Measurements from ENCODE around the gene DCANP1.
"Not testable (repeated sequence)": the region's sequence is repeated elsewhere in the genome, so short reads cannot be mapped to it uniquely, and the experiment has no call there.

DCANP1 gene, protein sequence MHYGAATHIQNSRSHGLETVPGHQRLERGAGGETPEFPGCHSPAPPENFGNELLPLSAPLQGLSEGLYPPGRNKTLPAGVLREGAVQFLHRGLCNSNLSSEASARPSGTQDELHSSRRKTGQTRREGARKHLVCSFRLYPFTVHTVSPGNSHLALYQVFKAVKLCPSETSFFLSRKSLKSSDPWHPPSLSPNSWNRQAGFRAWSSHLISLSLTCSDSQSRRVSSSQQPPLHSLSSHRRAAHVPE

DNA sequence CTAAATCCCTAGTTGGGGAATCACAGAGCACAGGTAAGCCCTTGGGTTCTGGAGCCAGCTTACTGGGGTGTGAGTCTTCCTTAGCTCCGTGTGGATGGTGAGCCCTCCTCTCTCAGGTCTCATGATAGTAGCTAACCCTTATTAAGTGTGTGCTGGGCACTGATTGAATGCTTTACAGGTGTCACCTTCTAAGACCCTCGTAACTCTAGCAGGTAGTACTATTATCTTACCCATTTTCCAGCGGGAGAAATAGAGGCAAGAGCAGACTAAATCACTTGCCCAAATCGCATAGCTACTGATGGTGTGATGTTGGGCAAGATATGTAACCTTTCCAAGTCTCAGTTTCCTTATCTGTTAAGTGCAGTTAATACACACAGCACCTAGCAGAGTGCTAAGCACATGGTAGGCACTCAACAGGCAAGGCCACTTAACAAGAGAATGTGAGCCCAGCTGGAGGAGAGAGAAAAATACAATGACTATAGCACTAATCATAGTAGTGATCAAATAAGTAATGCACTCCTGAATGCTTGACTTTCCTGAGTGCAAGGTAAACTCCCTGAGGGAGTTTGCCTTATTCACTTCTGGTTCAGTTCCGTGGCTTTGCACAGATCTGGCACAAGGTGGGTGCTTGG lies at the start of gene DCANP1:
Gene DCANP1, minus strand, starts transcription at position 51 of the 632 bp plus-strand sequence. CDS start 240 bp downstream, outside the sequence.
- DNase-seq (ENCODE audit: low read depth): no peak

DNA sequence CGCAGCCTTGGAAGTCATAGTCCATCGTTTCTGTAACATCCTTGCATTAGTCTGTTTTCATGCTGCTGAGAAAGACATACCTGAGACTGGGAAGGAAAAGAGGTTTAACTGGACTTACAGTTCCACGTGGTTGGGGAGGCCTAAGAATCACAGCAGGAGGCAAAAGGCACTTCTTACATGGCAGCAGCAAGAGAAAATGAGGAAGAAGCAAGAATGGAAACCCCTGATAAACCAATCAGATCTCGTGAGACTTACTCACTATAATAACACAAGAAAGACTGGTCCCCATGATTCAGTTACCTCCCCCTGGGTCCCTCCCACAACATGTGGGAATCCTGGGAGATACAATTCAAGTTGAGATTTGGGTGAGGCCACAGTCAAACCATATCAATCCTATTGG lies 48.4 kb upstream of the DCANP1 start:
- DNase-seq (ENCODE audit: low read depth): not testable (repeated sequence)

DNA sequence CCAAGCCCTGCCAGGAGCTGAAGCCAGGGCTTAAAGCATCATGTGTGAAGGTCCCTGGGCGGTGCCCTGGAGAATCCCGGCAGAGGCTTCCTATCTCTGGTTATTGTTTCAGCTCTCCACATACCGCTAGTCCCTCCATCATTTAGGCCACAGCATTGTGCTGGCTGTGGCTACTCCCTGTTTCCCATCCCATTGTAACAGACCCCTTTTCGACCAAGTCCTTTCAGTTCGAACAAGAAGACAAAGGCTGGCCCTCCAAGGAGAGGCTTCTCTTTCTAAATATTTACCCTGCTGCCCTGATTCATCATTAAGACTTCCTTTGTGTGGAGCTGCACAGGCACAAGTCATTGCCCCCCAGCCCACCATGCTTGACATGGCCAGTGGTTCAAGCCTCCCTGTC lies 47.0 kb upstream of the DCANP1 start:
- no peak for DNase-seq (ENCODE audit: low read depth)

DNA sequence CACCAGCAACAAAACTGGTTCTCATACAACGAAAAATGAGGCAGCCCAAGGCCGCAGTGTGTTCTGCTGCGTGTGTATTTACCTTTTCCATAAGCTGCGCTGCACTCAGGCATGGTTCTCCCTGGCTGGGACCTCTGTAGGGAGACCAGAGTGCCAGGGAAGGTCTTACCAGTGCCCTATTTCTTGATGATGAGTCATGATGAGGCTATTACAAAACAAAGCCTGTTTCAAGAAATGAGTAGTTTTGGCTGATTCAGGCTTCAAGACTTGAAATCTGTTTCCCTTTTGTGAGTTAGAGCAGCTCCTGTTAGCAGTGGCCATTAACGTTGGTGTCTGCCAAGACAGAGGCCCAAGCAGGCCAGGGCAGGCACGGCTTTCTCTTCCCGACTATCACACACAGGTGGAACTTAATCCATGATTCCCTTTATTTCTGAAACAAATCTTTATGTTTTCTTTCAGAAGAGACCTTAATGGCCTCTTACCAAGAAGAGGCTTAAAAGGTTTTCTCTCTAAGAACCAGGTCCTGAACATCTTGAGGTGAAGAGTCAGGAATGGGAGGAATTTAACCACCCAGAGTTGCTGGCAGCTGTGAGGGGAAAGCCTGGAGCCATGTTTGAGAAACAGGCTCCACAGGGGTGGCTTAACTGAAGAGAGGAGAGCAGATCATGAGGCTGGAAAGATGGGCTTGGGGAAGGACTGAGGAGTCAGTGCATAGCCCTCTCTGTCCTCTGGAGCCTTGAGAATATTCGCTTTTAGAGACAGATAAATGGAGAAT lies 46.4 kb upstream of the DCANP1 start:
- DNase-seq (ENCODE audit: low read depth): peak; percentile 90

DNA sequence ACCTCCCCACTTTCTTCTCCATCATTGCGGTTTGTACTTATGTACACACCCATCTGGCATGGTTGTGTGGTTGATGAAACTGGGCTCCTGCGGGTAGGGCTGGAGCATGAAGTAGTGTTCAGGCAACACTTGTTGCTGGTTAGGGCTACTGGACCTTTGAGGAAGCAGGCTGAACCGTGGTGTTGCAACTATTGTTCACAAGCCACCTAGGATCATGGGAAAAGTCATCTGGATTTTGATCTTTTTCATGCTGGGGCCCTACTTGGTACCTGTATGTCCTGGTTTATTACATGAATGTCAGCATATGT lies 45.1 kb upstream of the DCANP1 start:
- DNase-seq (ENCODE audit: low read depth): no peak

DNA sequence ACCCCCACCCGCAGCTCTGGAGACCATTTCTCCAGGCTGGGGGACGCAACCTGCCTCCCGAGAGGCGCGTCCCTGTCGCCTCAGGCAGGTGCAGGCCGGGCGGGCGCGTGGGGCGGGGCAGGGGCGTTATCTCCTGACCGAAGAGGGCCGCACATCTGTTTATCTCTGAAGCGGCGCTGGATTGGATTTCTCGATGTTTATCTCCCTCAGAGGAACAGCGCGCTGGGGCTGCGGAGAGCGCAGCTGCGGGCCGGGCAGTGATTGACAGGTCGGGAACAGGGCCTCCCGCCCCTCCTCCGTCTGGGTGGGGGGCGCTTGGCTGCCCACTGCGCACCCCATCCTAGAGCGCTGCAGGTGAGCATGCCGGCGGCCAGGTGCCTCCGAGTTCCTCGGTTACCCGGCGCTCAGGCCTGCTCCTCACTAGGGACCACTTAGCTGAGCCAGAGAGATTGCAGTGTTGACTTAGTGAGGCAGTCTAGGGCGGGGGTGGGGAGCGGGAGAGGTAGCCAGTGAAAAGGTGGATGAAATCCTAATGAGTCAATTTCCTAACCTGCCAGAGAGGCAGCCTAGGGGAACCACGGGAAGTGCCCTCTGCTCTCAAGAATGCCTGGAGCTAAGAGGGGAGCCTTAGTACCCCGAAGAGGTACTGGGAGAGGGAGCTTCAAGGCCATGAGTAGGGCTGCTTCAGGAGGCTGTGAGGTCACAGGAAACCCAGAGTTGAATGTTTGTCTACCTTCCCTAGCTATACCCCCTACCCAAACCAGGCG lies 44.6 kb upstream of the DCANP1 start:
- DNase-seq (ENCODE audit: low read depth): no peak

DNA sequence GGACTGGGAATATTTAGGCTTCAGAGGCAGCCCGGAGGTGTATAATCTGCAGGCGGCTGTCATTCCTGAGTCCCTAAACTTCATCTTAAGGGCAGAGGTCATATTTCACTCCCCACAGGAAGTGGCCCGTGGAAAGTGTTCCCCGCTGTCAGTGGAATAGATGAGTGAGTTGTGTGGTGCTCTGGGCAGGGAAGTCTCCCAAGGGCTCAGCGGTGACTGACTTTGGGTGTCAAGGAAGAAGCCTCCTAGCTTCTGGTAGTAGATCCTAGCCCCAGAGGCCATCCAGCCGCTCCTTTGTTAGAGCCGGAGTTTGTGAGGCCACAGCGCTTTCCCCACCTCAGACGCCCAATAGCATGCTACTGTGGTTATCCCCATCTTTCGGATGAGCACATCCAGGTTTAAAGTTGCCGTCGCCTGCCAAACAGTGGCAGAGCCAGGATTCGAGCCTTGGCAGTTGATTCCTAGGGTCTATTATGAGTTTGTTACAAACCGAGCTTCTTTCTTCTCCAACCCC lies 43.9 kb upstream of the DCANP1 start:
- DNase-seq (ENCODE audit: low read depth): no peak

DNA sequence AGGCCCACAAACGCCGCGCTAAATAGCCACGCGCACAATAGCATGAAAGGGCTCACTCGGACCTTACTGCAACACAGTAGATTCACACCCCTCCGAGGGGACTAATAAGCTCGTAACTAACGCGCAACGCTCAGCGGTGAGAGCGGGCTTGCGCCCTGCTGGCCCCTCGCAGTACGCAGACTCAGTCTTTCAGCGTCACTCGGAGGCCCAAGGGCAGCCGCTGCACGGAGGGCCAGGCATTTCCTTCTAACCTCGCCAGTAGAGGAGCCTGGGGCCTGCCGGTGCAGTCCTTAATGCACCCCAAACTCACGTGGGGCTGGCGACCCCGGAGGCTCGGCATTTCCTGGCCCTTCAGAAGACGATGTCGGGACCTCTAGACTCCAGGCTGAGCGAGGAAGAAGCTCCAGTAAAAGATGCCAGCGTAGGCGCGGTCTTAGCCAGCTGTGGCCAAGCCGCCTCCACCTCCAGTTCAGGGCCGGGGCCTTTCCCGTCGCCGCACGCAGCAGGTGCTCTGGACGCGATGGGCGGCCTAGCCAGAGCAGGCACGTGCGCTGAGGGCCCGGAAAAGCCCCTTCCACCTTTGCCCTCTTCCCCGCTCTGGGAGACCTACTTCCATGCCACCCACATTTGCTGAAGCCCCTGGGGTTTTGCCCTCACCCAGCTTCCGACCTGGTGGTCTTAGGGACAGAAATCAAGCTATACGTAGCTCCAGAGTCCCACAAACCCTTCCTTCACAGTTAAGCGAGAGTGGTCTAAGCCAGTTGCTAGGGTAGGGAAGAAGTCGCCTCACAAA lies 43.3 kb upstream of the DCANP1 start:
- no peak for DNase-seq (ENCODE audit: low read depth)

DNA sequence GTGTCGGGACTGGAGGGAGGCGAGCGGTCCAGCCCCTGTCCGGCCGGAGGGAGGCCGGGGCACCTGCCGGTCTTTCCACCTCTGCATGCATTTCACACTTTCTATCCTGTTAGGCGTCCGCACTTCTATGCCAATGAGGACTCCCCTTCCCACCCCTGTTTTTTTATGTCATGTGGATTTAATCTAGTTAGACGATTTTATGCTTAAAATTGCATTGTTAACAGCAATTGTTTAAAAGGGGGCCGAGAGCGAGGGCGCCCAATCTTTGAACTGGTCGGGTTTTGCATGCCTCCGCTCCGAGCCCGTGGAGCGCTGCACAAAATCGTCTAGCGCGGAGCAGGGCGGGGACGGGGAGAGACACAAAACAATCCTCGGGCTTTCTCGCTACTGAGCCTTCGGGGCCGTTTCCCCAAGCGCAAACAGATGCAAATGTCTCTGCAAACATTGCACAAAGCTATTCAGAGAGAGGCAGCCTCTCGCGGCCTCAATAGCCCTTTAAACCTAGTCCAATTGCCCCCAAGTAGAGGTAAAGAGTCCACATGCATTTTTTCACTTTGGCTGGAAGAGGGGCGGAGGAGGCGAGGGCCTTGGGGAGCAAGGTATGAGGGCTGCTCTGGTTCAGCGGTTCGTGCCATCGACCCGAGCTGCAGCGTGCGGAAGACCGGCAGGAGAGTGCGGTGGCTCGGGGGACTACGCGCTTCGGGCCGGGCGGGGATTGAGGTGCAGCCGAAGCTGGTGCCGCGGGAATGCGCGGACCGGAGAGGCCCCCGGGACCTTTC lies 42.5 kb upstream of the DCANP1 start:
- DNase-seq (ENCODE audit: low read depth): no peak

DNA sequence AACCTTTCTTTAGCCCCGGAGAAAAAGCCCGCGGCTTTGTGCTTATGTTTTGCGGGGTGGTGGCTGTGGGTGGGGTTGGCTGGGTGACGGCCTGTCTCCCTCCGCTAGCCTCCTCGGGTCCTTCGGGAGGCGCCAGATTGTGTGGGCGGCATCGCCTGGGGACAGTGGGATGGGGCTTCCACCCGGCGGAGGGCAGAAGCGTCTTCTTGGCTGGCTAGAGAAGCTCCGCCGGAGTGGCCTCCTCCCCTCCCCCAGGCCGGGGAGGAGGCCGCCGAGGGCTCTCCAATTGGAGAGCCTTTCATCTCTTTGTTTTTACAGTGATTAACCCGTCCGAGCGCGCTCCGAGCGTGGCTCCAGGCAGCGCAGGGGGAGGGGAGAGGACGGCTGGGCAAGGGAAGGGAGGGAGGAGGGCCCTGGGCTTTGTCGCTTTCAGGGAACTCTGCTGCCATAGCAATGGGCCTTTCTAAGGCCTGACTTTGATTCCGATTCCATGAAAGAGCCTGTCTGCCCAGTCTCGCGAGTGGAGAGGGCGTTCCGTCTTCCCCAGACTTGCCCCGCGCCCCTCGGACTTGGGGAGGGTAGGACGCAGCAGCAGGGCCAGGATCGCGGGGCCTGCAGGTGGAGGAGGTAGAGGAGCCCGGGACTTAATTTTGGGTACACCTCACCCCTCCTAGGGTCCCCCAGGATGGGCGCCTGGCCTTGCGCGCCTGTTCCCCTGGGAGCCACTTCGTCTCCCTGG lies 41.7 kb upstream of the DCANP1 start:
- no peak for DNase-seq (ENCODE audit: low read depth)

DNA sequence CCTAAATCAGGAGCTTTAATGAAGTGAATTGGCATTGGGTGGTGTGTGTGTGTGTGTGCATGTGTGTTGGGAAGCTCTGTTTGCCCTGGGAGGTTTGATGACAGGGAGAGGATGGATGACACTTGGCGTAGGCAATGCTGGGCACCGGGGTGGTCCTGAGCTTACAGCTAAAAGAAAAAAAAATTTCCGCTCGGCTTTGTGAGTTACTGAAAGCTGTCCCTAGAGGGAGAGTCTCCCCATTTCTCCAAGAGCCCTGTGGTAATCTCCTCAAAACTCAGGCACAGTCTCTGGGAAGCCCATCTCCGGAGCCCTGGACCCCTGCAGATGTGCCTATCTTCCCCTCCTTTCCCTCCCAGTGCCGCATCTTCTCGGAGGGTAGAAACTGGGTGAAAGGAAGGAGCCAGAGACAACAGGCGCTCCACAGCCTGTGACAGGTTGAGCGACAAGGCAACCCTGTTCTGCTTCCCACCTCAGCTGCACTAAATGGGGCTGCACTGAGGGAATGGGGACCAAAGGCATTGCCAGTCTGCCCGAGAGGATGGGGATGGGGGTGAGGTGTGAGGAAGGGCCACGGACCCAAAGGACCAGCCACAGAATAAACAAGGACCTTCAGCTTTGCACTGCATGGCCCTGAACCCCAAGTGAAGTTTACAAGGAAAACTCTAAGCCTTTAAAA lies 40.8 kb upstream of the DCANP1 start:
- no peak for DNase-seq (ENCODE audit: low read depth)

DNA sequence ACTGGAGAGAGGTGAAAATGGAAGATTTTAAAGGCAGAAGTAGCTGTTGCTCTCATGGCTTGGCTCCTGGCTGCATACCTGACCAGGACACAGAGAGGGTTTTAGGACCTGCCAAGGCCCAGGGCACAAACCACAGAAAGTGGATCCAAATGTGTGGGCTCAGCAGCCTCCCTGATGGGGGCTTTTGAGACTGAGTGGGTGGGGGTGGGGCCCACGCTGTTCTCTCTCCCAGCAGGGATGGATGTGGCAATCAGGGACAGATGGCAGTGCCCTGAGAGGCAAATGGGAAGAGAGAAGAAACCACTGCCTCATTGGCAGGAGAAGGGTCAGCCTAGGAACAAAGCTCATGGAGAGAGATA lies 39.9 kb upstream of the DCANP1 start:
- no peak for DNase-seq (ENCODE audit: low read depth)

DNA sequence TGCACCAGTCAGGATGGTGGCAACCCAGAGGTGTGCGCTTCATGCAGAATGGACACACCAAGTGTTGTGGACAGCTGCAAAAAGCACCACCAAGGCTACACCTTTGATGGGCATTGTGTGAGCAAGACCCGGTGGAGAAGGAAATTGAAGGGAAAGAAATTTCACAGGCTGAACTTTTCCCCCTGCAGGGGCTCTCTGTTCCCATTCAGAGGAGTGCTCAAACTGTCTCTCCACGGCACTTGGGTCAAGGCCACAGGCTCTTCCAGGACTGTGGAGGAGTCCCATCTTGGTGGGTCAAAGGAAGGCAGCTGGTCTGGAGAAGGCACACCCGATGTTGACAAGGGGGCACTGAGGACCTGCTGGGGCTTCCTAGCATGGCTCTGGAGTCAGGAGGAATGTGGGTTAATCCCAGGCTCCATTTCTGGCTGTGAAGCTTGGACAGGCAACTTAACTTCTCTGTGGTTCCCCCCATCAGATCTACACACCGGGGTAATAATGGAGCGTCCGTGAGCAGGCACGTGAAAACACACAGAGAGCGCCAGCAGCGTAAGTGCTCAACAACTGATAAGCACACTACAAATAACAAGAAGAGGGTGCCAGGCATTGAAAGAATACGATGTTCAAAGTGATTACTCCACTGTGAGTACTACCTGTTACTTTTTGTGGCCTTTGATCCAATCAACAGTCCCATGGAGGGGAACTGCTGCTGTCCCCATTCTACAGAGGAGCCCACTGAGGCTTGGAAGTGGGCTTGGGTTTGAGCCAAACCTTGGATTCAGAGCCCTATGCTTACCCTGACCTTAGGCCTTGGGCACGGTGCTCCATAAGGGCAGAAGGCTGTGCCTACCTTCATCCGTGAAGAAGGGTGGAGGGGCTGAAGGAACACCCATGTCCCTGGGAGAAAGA lies 39.2 kb upstream of the DCANP1 start:
- no peak for DNase-seq (ENCODE audit: low read depth)

DNA sequence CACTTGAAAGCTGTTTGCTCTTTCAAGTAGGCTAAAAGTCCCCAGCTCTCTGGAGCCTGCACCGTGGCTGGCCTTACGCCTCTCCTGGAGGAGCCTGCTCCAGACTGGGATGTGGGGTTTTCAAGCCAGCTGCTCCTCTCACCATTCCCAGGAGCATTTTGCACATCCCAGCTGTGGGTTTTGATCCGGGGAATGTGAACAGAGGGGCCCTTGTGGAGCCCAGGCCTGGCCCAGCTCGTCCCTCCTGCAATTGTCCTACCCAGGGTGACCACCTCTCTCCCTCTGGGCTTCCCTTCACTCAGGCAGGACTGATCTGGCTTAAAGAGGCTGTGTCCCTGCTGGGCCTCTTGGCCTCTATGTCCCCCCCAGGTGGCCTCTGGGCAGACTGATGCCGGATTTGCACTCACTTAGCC lies 37.5 kb upstream of the DCANP1 start:
- no peak for DNase-seq (ENCODE audit: low read depth)

DNA sequence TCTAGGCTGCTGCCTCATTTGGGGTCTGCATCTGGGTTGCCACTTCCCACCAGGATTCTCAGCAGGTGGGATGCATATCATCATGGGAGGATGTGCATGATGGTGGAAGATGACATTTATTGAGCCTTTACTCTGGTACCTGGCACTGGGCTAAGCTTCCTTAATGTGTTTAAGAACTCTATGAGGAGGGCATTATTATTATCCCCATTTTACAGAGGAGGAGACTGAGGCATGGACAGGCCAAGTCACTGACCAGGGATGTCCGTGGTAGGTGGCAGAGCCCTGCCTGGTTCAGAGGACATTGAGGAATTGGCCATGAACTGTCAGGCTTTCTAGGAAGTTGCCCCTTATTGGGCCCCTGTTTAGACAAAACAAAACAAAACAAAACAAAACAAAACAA lies 36.1 kb upstream of the DCANP1 start:
- DNase-seq (ENCODE audit: low read depth): no peak

DNA sequence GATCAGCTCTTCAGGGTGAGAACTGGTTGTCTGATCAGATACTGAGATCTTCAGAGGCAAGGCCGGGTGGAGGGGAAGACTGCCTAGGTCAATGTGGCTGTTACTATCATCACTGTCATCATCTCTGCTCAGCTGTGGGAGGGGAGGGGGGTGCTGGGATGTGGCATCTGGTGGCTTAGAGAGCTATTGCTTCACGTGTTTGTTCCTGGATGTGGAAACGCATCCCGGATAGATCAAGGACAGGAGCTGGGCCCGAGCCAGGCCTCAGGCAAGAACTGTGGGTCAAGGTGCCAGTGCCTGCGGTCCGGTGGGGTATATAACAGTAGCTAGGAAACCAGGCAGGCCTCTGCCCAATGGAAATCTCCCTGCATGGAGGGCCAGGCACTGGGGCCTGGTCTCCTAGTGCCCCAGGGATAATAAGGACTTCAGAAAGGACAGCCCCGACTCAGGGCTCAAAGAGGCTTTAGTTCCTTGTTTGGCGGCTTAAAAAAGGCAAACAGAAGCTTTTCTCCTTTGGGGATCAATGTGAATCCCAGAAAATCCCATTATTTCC lies 35.3 kb upstream of the DCANP1 start:
- DNase-seq (ENCODE audit: low read depth): no peak

DNA sequence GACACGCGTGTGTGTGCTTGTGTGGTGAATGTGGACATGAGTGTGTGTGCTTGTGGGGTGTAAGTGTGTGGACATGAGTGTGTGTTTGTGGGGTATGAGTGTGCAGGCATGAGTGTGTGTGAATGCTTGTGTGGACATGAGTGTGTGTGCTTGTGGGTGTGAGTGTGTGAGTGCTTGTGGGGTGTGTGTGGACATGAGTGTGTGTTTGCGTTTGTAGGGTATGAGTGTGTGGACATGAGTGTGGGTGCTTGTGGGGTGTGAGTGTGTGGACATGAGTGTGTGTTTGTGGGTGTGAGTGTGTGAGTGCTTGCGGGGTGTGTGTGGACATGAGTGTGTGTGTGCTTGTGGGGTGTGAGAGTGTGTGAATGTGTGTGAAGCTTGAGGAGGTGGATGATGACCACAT lies 34.8 kb upstream of the DCANP1 start:
- DNase-seq (ENCODE audit: low read depth): no peak

DNA sequence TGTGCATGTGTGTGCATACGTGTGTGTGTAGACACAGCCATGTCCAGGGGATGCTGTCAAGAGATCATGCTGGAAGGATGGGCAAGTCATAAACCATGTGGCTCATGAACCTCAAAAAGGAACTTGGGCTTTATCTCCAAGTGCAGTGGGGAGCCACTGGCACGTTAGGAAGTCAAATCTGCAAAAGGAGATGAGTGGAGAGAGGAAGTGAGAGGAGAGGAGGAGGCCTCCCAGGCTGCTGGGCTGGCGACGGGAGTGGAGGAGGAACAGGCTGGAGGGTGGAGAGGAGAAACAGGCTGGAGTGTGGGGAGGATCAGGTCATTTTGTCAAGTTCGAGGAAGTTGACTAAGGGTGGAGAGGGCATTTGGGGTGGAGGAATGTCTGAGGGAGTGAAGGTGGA lies 34.2 kb upstream of the DCANP1 start:
- DNase-seq (ENCODE audit: low read depth): no peak
